ENCODE measurements around the gene REEP5. TPM values are rescaled to one million over a fixed set of nuclear protein-coding genes. Genes with fewer than 3 reads are reported as not detected.

Gene REEP5
- total and polyA plus RNA-seq, 9 of the 15 experiments (the other 6 are each of a cell fraction or from before 2014, with no cell fraction given), result 14.7 to 102 (median 36.0) TPM

DNA sequence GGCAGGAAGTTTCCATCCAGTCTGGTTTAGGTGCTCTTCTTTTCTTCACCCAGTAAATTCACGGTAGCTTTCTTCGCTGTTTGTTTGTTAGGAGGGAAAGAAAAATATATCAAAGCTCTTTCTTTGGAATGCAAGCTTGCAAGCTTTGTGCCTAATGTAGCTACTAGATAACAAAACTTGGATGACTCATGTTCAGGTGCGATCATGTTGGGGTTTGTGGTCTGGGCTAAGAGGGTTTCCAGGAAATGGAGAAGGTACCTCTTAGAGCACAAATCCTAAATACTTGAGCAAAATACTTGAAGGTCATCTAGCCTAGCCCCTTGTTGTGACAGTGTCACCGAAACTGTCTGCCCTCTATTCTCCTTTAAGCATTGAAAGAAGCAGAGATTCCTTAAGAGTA is 43.3 kb downstream of the REEP5 start (continued):
- TF ChIP-seq CBFA2T2 (conservative IDR thresholded peaks at IDR 0.05) (peak; percentile 86), KAT2B (IDR thresholded peaks at IDR 0.05; ENCODE audit: low read depth, low read length) (no peak), RCOR1 (IDR thresholded peaks at IDR 0.05; ENCODE audit: borderline replicate concordance in 1 of 2, low read depth in 2 of 2, low read length in 2 of 2) (peak; percentile 52 to 91; a peak in 3 of 4 replicates), FOS (IDR thresholded peaks at IDR 0.05; ENCODE audit: extremely low read depth, insufficient read length) (peak; percentile 59), SRSF3 (IDR thresholded peaks at IDR 0.05; ENCODE audit: insufficient read depth, low read length) (no peak), FOSL1 (tag; conservative IDR thresholded peaks at IDR 0.05) (peak; percentile 94), ZEB2 (IDR thresholded peaks at IDR 0.05) (peak; percentile 94), MTA2 (IDR thresholded peaks at IDR 0.05; ENCODE audit: low read depth) (peak; percentile 75), PML (IDR thresholded peaks at IDR 0.05; ENCODE audit: low read length) (peak; percentile 77; the same call in 1 of the 2 replicates), SOX6 (IDR thresholded peaks at IDR 0.05) (peak; percentile 76), ZNF316 (IDR thresholded peaks at IDR 0.05) (peak; percentile 43; the same call in 1 of the 2 replicates), TEAD4 (IDR thresholded peaks at IDR 0.05; ENCODE audit: low read length) (peak; percentile 94), TEAD4 (CRISPR knock-in tag; IDR thresholded peaks at IDR 0.05; ENCODE audit: borderline replicate concordance) (no peak), ZNF232 (CRISPR knock-in tag; IDR thresholded peaks at IDR 0.05) (no peak)
- TF ChIP-seq, protein P1, sequence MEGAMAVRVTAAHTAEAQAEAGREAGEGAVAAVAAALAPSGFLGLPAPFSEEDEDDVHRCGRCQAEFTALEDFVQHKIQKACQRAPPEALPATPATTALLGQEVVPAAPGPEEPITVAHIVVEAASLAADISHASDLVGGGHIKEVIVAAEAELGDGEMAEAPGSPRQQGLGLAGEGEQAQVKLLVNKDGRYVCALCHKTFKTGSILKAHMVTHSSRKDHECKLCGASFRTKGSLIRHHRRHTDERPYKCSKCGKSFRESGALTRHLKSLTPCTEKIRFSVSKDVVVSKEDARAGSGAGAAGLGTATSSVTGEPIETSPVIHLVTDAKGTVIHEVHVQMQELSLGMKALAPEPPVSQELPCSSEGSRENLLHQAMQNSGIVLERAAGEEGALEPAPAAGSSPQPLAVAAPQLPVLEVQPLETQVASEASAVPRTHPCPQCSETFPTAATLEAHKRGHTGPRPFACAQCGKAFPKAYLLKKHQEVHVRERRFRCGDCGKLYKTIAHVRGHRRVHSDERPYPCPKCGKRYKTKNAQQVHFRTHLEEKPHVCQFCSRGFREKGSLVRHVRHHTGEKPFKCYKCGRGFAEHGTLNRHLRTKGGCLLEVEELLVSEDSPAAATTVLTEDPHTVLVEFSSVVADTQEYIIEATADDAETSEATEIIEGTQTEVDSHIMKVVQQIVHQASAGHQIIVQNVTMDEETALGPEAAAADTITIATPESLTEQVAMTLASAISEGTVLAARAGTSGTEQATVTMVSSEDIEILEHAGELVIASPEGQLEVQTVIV (CRISPR knock-in tag; IDR thresholded peaks at IDR 0.05; ENCODE audit: borderline replicate concordance), result no peak
- TF ChIP-seq, protein P2, sequence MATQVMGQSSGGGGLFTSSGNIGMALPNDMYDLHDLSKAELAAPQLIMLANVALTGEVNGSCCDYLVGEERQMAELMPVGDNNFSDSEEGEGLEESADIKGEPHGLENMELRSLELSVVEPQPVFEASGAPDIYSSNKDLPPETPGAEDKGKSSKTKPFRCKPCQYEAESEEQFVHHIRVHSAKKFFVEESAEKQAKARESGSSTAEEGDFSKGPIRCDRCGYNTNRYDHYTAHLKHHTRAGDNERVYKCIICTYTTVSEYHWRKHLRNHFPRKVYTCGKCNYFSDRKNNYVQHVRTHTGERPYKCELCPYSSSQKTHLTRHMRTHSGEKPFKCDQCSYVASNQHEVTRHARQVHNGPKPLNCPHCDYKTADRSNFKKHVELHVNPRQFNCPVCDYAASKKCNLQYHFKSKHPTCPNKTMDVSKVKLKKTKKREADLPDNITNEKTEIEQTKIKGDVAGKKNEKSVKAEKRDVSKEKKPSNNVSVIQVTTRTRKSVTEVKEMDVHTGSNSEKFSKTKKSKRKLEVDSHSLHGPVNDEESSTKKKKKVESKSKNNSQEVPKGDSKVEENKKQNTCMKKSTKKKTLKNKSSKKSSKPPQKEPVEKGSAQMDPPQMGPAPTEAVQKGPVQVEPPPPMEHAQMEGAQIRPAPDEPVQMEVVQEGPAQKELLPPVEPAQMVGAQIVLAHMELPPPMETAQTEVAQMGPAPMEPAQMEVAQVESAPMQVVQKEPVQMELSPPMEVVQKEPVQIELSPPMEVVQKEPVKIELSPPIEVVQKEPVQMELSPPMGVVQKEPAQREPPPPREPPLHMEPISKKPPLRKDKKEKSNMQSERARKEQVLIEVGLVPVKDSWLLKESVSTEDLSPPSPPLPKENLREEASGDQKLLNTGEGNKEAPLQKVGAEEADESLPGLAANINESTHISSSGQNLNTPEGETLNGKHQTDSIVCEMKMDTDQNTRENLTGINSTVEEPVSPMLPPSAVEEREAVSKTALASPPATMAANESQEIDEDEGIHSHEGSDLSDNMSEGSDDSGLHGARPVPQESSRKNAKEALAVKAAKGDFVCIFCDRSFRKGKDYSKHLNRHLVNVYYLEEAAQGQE (IDR thresholded peaks at IDR 0.05; ENCODE audit: borderline replicate concordance), result peak; percentile 11; the same call in 1 of the 2 replicates
- TF ChIP-seq, protein P2 (CRISPR knock-in tag; IDR thresholded peaks at IDR 0.05; ENCODE audit: low read depth), result no peak
- TF ChIP-seq, protein P3, sequence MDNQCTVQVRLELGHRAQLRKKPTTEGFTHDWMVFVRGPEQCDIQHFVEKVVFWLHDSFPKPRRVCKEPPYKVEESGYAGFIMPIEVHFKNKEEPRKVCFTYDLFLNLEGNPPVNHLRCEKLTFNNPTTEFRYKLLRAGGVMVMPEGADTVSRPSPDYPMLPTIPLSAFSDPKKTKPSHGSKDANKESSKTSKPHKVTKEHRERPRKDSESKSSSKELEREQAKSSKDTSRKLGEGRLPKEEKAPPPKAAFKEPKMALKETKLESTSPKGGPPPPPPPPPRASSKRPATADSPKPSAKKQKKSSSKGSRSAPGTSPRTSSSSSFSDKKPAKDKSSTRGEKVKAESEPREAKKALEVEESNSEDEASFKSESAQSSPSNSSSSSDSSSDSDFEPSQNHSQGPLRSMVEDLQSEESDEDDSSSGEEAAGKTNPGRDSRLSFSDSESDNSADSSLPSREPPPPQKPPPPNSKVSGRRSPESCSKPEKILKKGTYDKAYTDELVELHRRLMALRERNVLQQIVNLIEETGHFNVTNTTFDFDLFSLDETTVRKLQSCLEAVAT (IDR thresholded peaks at IDR 0.05), result peak in 1 of 2 experiments; percentile 88; a peak in 2 of 4 replicates
